8988T (cell line): ENCODE data around the gene EPHA3.

ENCODE experiments used
- DNase-seq: peaks from one replicate; pipeline ENCODE4 v3.0.0; 2011

Gene EPHA3

GRCh38 chr3:89107461-89108290, at the start of gene EPHA3:
TSS of gene EPHA3 (plus strand) at chr3:89107621. CDS start at chr3:89107749, 128 bp downstream.
- DNase-seq, result peak; percentile 14

GRCh38 chr3:89058371-89058770, 49.0 kb upstream of the EPHA3 start:
- no peak for DNase-seq

DNA sequence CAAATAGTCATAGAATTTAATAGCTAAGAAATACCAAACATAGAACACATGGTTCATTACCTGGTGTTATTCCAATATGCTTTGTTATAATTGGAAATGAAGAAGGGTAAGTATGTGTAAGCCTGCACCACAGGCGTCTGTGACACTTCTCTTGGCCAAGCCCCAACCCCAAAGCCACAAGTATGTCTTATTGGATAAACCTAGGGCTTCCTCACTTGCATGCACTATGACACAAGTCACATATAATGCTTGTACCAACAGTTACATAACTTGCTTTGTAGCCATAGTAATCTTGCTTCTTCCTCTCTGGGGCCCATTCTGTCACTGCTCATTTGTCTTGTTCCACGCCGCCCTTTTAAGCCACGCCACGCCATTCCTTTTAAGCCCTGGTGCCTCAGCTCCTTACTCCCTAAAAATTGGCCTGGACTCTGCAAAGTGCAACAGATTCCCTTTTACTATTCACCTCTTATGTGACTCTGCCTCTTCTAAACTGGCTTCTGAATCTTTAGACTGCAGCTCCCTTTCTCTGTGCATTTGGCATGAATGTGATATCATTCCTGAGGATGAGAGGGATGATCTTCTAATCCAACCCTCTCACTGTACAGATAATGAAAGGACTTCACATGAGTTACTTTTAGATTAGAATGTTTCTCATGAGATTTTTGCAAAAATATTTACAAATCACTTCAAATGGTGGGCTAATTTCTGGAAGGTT, 48.1 kb upstream of the EPHA3 start:
- no peak for DNase-seq

GRCh38 chr3:89061259-89061658, 46.2 kb upstream of the EPHA3 start:
- no peak for DNase-seq

DNA sequence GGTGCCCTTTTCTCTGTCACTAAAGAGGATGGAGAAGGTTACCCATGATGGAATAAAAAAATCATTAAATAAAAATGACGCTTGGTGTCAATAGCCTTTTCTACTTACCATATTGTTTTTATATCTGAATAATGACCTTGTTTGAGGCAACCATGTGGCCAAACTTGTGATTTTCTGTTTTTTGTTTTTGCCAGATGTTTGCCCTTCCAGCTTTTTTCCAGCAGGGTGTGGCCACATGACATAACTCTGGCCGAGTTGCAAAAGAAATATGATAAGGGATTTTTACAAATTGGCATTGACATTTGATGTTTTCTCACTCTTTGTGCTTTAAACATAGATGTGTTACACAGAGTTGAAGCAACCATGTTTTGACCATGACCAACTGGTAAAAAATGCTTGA, 39.7 kb upstream of the EPHA3 start:
- no peak for DNase-seq

DNA sequence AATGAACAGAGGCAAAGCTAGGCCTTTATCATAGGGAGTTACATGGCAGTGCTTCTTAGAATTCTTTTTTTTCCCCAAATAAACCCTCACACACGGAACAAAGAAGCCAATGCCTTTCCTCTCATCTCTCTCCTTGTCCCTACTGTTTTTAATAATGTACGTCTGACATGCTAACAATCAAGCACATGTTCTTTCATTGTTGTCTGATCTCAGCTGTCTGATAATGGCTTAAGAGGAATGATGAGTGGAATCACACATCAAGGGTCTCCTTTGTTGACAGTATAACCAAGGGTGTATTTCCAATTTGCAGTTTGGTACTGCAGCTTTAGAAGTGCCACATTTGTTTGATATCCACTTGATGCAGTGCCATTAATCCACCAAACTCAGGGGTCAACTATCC, 34.8 kb upstream of the EPHA3 start:
- no peak for DNase-seq

- no peak for DNase-seq
Observed at GRCh38 chr3:89079944-89080343, 27.5 kb upstream of the EPHA3 start.

DNA sequence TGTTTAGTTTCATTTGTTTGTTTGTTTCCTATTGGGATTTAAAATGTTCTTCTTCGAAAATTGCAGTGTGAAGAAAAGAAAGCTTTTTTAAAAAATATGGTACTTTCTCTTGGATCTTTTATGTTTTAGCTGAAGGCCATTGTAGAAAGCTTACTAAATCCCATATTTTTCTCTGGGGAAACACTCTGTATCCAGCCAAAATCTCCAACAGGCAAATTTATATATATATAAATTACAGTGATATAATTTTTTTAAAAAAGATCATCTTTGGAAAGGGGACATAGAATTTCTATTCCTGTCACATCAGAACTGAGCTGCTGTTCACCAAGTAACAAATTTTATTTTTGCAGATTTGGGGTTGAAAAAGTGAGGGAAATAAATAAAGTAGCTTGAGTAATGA, 19.6 kb upstream of the EPHA3 start:
- no peak for DNase-seq

- no peak for DNase-seq
Observed at GRCh38 chr3:89098173-89098572, 9.2 kb upstream of the EPHA3 start.

DNA sequence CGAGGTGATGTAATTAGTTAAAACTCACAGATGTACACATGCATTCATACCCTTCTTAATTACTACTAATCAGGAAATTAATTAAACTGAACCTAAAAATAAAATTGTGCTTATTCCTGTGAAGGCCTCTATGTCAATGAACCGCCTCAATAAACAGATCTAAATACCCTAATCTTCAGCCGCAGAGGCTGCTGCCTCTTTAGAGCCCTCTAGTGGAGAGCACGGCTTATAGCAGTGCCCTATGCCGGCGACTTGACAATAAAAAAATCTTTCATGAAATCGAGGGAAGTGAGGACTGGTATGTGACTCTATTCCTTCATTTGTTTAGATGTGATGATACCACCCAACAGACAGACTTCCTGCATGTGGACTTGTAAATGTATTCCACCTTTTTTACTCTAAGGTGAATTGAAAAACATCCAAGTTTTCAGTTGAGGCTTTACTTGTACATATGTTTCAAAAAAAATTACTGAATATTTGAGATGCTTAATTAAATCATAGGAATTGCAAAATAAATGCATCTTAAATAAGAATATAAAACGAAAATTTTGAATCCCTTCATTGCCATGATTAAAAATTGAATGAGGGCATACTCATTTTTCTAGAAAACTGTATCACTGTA, 8.3 kb upstream of the EPHA3 start:
- DNase-seq, result no peak

DNA sequence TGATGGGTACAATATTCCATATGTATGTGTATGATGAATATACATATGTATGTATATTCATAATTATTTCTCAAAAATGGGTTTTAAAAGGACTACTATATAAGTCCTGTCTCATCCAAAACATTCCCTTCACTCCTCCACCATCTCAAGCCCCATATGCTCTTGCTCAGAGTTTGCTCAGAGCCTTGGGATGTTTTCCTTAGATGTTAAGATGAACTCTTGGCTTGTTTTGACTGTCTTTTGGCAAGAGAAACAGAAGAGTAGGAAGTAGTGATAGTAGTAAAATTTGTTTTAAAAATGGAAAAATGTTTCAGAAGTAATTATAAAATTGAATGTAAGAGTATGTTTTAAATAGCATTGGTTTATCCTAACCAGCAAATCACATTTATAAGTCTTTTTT, 6.2 kb upstream of the EPHA3 start:
- DNase-seq, result no peak

DNA sequence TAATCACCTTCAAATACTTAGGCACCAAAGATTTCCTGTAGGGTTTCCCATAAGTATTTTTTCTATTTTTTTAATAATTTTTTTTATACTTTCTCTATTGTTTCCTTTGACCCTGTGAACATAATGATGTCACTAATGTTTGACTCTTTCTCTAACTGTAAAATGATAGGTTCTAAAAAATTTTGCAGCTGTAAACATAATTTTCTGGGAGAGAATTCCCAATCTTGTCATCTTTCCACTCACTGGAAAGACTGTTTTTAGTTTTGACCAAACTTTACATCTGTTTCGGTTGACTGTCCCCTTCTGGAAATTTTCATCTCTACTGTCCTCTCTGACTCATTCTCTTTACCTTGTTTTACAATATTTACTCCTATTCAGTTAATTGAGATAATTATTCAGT, 5.5 kb upstream of the EPHA3 start:
- no peak for DNase-seq

DNA sequence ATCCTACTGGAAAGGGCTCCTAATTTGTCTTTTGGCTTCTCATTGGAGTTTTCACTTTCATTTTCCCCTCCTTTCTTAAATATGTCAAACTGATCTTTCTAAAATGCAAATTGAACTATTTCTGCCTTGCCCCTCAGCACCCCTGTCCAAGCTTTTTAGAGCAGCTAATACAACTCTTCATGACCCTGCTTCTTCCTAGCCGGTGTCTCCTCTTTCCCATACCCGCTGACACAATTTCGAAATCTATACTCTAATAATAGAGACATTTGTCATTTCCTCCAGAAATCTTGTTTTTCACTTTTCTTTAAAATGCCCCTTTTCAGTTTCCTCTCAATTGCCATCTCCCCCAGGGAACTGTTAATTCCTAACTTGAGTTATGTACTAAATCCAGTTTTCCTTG, 2.9 kb upstream of the EPHA3 start:
- no peak for DNase-seq

- no peak for DNase-seq
Observed at GRCh38 chr3:89105503-89105902, 1.9 kb upstream of the EPHA3 start.

- DNase-seq, result no peak
Observed at GRCh38 chr3:89108291-89108550, 800 bp downstream of the EPHA3 start.

- no peak for DNase-seq
Observed at GRCh38 chr3:89113344-89113743, 5.9 kb downstream of the EPHA3 start.

GRCh38 chr3:89113893-89114840, 6.7 kb downstream of the EPHA3 start:
- no peak for DNase-seq

GRCh38 chr3:89114841-89115223, 7.4 kb downstream of the EPHA3 start:
- DNase-seq, result no peak

DNA sequence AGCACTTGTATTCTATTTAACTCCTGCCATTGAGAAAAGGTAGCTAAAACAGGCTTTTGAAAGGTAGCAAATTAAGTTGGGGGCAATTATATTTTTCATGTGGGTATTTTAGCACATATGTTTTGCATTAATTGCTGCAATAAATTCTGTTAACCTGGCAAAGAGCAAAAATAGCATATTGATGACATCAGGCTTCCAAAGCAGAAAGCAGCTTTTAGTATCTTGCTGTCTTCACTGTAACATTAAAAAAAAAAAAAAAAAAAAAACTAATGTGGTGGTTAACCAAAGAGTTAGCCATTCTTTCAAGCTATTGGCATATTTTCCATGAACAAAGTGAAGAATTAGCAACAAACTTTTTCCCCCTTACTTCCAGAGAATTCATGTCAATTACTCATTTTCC, 9.1 kb downstream of the EPHA3 start:
- DNase-seq, result no peak

DNA sequence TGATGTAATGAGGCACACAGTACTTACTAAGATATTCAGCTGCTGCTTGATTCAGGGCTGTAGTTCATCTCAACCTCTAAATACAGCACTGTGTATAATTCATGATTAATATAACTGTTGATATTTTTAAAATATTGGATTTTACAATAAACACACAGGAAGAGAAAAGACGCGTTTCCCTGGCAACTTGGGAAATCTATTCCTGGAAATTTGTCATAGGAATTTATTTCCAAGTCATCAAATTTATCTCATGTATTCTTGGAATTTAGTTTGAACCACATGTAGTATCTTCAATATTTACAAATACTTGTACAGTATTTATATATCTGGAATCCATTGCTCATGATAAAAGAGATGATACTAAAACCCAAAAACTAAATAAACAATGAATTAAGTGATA, 30.6 kb downstream of the EPHA3 start:
- no peak for DNase-seq

DNA sequence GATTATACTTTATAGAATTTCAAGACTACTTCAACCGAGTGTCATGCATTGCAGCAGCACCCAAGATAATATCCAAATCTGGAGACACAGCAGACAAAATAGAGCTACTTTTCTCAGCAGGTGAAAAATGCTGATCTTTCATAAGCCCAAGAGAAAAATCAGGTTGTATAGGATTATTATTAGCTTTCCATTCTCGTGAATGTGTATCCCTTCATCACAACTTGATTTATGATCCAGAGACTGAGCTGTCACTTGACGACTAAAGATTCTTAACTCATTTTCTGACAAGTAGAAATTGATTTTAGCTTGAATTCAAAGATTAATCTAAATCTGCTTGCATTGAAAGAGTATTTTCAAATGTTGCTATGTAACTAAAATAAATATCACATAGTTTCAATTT, 32.4 kb downstream of the EPHA3 start:
- DNase-seq, result no peak

GRCh38 chr3:89144080-89144479, 36.7 kb downstream of the EPHA3 start:
- no peak for DNase-seq

DNA sequence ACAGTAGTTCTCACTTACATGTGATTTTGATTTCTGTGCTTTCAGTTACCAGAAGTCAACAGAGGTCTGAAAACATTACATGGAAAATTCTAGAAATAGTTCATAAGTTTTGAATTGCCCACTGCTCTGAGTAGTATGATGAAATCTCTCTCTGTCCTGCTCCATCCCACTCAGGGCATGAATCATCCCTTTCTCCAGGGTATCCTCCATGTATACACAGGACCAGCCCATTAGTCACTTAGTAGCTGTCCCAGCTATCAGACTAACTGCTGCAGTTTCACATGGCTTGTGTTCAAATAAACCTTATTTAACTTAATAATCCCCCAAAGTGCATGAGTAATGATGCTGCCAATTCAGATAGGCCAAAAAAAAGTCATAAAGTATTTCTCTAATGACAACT, 38.6 kb downstream of the EPHA3 start:
- no peak for DNase-seq
